ENCODE results near the gene EMILIN1. TPM values are rescaled to one million over a fixed set of nuclear protein-coding genes. Genes with fewer than 3 reads are reported as not detected.

The EMILIN1 gene
- total RNA-seq, 1 experiment from 2014 or later: 1.2 TPM

DNA sequence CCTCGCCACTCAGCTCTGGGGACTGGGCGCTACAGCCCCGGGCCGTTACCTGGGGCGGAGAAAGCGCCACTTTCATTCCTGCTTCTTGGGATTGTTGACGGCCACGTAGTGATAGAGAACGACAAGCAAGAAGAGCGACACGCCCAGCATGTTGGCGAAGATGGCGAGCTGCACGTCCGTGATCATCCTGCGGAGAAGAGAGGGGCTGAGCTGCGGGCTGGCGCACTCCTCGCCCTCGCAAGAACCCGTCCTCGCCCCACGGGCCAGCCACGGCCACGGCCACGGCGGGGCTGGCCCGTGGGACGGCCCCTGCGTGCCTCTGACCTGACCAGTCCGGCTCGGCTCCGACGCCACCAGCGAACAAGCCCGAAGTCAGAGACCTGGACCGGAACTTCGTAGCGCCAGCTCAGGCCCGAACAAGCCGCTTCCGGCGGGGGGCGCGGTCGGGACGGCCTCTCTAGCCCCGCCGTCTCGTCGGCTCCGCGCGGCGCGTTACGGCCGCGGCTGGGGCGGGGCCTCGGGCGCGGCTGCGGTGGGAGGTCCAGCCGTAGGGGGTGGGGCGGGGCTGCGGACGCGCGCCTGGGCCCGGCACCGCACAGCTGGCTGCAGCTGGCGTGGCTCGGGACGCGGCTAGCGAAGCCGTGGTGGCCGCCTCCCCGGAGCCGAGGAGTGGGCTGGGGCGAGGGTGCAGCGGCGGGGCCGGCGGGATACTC, 7.0 kb upstream of the EMILIN1 start, which contains the start of gene OST4:
Gene OST4 (minus strand): TSS at position 378 of the 713 bp plus-strand sequence.
- Mint-ChIP-seq H3K27me3 (ENCODE audit: low read depth) (peaks cover 12% of the 10 kb centered on the region), H3K9me3 (no peaks in the 10 kb centered on the region; a peak in 1 of 5 replicates), H3K4me1 (peaks cover 14 to 17% of the 10 kb centered on the region in 2 experiments), H3K27ac (peak within 1 kb of the TSS; percentile 88 to 97 (median 95)), H3K36me3 (ENCODE audit: insufficient read depth in 1 of 3, low read depth in 3 of 3) (peaks cover 18 to 38% (median 38%) of the 10 kb centered on the region in 3 experiments; a peak in 6 of 7 replicates), H3K4me3 (peak within 1 kb of the TSS; percentile 94 to 97)
- no peak within 1 kb of the TSS for H3K4ac ChIP-seq (ENCODE audit: low read depth, low read length)
- H2BK20ac ChIP-seq (ENCODE audit: low read depth, low read length, poor library complexity, severe bottlenecking): no peak within 1 kb of the TSS
- H3K27me3 ChIP-seq (ENCODE audit: insufficient read depth, low read length): no peaks in the 10 kb centered on the region
- H3K9ac ChIP-seq (ENCODE audit: extremely low read depth, insufficient read length, low read length): peak within 1 kb of the TSS; percentile 85
- H3K9me3 ChIP-seq (ENCODE audit: control insufficient read depth, low read depth, low read length): no peaks in the 10 kb centered on the region
- H3K56ac ChIP-seq (ENCODE audit: insufficient read length, low read depth, low read length): no peak within 1 kb of the TSS
- H2BK5ac ChIP-seq (ENCODE audit: insufficient read length, low read length): no peak within 1 kb of the TSS
- peak; percentile 93 for DNase-seq
- no peak within 1 kb of the TSS for H3T11ph ChIP-seq (ENCODE audit: low read length)
- H3K79me2 ChIP-seq (ENCODE audit: insufficient read depth, low read length): peaks cover 5% of the 10 kb centered on the region; the same call in 1 of the 2 replicates
- no peak within 1 kb of the TSS for H4K5ac ChIP-seq (ENCODE audit: insufficient read length, low read depth, low read length)
- H3K27ac ChIP-seq (ENCODE audit: insufficient read length, low read depth, low read length): no peak within 1 kb of the TSS
- peaks cover 2% of the 10 kb centered on the region for H3K79me1 ChIP-seq (ENCODE audit: insufficient read depth, low read depth, low read length, poor library complexity, severe bottlenecking)
- no peak within 1 kb of the TSS for H2BK120ac ChIP-seq (ENCODE audit: low read depth, low read length, poor library complexity, severe bottlenecking)
- H2AK5ac ChIP-seq (ENCODE audit: insufficient read length, low read length): no peak within 1 kb of the TSS
- no peaks in the 10 kb centered on the region for H3K4me1 ChIP-seq (ENCODE audit: insufficient read depth, low read length)
- H4K8ac ChIP-seq (replicated peaks; ENCODE audit: insufficient read length, low read depth, low read length): no peak within 1 kb of the TSS
- H3K23ac ChIP-seq (ENCODE audit: insufficient read length, low read depth, low read length): no peak within 1 kb of the TSS
- no peak within 1 kb of the TSS for H2AFZ ChIP-seq (ENCODE audit: low read length)
- no CpG with 5 or more reads among the region's 86 CpGs for WGBS (ENCODE audit: extremely low coverage, insufficient read length, low lambda C conversion rate)
- peak within 1 kb of the TSS; percentile 45; the same call in 1 of the 2 replicates for H3K14ac ChIP-seq (ENCODE audit: insufficient read depth, low read length)
- no peak within 1 kb of the TSS for H2BK15ac ChIP-seq (ENCODE audit: low read depth, low read length)
- H2BK12ac ChIP-seq (ENCODE audit: insufficient read length, low read depth, low read length): no peak within 1 kb of the TSS
- no peak within 1 kb of the TSS for H4K91ac ChIP-seq (ENCODE audit: insufficient read length, low read depth, low read length)
- H3K4me2 ChIP-seq (ENCODE audit: insufficient read depth, insufficient read length, low read length): peak within 1 kb of the TSS; percentile 97
- TF ChIP-seq, protein P1, sequence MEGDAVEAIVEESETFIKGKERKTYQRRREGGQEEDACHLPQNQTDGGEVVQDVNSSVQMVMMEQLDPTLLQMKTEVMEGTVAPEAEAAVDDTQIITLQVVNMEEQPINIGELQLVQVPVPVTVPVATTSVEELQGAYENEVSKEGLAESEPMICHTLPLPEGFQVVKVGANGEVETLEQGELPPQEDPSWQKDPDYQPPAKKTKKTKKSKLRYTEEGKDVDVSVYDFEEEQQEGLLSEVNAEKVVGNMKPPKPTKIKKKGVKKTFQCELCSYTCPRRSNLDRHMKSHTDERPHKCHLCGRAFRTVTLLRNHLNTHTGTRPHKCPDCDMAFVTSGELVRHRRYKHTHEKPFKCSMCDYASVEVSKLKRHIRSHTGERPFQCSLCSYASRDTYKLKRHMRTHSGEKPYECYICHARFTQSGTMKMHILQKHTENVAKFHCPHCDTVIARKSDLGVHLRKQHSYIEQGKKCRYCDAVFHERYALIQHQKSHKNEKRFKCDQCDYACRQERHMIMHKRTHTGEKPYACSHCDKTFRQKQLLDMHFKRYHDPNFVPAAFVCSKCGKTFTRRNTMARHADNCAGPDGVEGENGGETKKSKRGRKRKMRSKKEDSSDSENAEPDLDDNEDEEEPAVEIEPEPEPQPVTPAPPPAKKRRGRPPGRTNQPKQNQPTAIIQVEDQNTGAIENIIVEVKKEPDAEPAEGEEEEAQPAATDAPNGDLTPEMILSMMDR (conservative IDR thresholded peaks at IDR 0.05): no peak
- H4K20me1 ChIP-seq (ENCODE audit: control insufficient read depth, insufficient read depth, insufficient read length): no peaks in the 10 kb centered on the region
- peaks cover 12% of the 10 kb centered on the region for H3K23me2 ChIP-seq (ENCODE audit: insufficient read length, low read depth, low read length, poor library complexity, severe bottlenecking)
- peak within 1 kb of the TSS; percentile 51 for H3K18ac ChIP-seq (ENCODE audit: insufficient read length, low read depth, low read length)

Data from H9 (cell line).